A549 treated with DMSO at 1 μM for 4 hours (cell line): ENCODE data around the gene PIK3C3. TPM values are rescaled to one million over a fixed set of nuclear protein-coding genes. Genes with fewer than 3 reads are reported as not detected.

Experiments used
- total RNA-seq: library from RNA; stranded (reverse); fragments of 200-300 nt; extraction: Qiagen RNA extraction; gene quantifications from 5 replicates; pipeline ENCODE4 v1.2.3, GENCODE V29; 2022; ENCODE audit warnings: low read depth

PIK3C3 gene
- total RNA-seq = 15.8 to 24.5 TPM (median 21.3 TPM) in 5 replicates

DNA sequence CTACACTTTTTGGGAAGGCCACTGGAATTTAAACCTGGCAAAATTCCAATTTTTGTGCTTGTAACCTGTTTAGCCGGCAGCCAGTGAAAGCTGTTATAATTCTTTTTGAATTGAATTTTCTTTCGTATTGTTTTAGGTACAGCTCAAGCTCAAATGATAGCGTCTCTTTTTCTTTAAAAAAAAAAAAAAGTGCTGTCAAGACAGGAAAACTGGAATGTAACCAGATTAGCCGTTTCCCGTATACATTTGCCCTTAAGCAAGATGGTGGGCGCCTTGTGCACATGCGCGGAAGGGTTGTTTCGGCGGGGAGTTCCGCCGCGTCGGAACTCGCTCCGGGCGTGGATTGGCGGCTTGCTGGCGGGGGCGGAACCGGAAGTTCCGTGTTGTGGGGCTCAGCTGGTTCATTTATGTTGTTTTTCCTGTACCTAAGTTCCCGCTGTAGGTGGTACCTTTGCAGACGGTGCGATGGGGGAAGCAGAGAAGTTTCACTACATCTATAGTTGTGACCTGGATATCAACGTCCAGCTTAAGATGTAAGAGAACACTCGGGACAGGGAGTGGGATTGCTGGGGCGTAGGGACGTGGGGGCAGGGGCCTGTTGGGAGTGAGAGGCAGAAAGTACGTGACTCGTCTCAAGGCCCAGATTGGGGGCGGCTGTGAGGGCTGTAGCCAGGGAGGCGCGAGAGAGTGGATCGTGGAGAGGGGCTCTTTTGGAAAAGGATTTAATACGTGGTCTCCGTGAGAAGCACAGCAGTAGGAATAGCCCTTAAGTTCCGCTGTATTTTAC, at the start of gene PIK3C3:
PIK3C3 (plus strand) TSS at position 408 of the 787 bp plus-strand sequence; CDS start at position 466, 58 bp downstream.

